OCI-LY3 (cell line): ENCODE results near the gene SARS2.

Experiments
- H2AFZ ChIP-seq: fragments of 200-600, 300-600 bp; shearing (Covaris generic); 2 replicates; pipeline ENCODE4 v1.6.0; 2014; ENCODE audit warnings: antibody characterized with exemption, low read depth, low read length
- H3K27ac ChIP-seq: fragments of 200-600, 300-600 bp; sonication (generic); 2 replicates; pipeline ENCODE4 v1.5.1; 2014; ENCODE audit warnings: mild to moderate bottlenecking, low read length, moderate library complexity, mixed read lengths
- H3K27me3 ChIP-seq: fragments of 200-600, 300-600 bp; sonication (generic); 2 replicates; pipeline ENCODE4 v1.6.1; 2014; ENCODE audit warnings: low read depth, low read length, mixed read lengths
- H3K36me3 ChIP-seq: fragments of 200-600, 300-600 bp; sonication (generic); replicated peaks from 2 replicates; pipeline ENCODE3; 2014; ENCODE audit warnings: low read depth, low read length, mixed read lengths
- H3K4me1 ChIP-seq: fragments of 300-600, 200-600 bp; sonication (generic); 2 replicates; pipeline ENCODE4 v1.6.1; 2014; ENCODE audit warnings: low read length, mixed read lengths
- H3K4me2 ChIP-seq: fragments of 200-600, 300-600 bp; sonication (generic); 2 replicates; pipeline ENCODE4 v1.6.1; 2014; ENCODE audit warnings: low read length, mixed read lengths
- H3K4me3 ChIP-seq: fragments of 300-600, 200-600 bp; sonication (generic); 2 replicates; pipeline ENCODE4 v1.5.1; 2014; ENCODE audit warnings: antibody characterized with exemption, mild to moderate bottlenecking, low read length, moderate library complexity
- H3K79me2 ChIP-seq: fragments of 300-600, 200-600 bp; shearing (Covaris generic); 2 replicates; pipeline ENCODE4 v1.6.1; 2014; ENCODE audit warnings: mild to moderate bottlenecking, low read length, mixed read lengths
- H3K9ac ChIP-seq: fragments of 300-600, 200-600 bp; shearing (Covaris generic); 2 replicates; pipeline ENCODE4 v1.6.0; 2014; ENCODE audit warnings: mild to moderate bottlenecking, low read length, moderate library complexity
- H3K9me3 ChIP-seq: fragments of 200-600, 300-600 bp; shearing (Covaris generic); 2 replicates; pipeline ENCODE4 v1.6.1; 2014; ENCODE audit warnings: low read length, mixed read lengths; ENCODE audit not compliant: insufficient read depth
- H4K20me1 ChIP-seq: fragments of 200-600, 300-600 bp; sonication (generic); 2 replicates; pipeline ENCODE4 v1.6.1; 2016; ENCODE audit warnings: low read length, mixed read lengths; ENCODE audit not compliant: insufficient read depth
- EZH2phosphoT487 ChIP-seq: fragments of 200-600 bp; shearing (Covaris generic); IDR thresholded peaks from 2 replicates; pipeline ENCODE4 v1.6.1; 2018; ENCODE audit warnings: antibody characterized with exemption, mixed run types, low read depth
- TF ChIP-seq, protein P1 (sequence below): fragments of 200-600, 300-600 bp; sonication (generic); IDR thresholded peaks from 2 replicates; pipeline ENCODE4 v1.5.1; 2014; ENCODE audit warnings: antibody characterized with exemption, low read length, low read depth

The SARS2 gene

DNA sequence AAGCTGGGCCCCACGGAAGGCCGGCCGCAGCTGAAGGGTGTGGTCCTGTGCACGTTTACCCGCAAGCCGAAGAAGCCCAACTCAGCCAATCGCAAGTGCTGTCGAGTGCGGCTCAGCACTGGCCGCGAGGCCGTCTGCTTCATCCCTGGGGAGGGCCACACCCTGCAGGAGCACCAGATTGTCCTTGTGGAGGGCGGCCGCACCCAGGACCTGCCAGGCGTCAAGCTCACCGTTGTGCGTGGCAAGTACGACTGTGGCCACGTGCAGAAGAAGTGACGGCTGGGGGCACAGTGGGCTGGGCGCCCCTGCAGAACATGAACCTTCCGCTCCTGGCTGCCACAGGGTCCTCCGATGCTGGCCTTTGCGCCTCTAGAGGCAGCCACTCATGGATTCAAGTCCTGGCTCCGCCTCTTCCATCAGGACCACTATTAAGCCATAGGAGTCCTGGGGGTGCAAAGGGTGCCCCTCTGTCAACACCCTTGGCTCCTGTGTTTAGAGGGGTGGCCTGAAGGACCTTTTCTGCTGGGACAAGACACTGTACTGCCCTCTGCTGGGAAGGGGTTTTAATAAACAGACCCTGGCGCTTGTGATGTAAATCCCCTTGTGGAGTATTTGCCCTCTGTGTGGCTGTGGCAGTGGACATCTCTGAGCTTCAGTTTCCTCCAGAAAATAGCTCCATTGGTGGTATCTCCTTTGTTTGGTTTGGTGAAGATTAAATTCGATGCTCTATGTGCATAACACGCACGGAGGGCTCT, 2.0 kb upstream of the SARS2 start:
- H3K27ac ChIP-seq = no peak overlapping the region
- no peak overlapping the region for H3K4me3 ChIP-seq
- H3K27me3 ChIP-seq = no peaks in the 10 kb centered on the region
- H2AFZ ChIP-seq = no peak overlapping the region
- no peaks in the 10 kb centered on the region for H4K20me1 ChIP-seq
- peaks cover 9% of the 10 kb centered on the region for H3K4me1 ChIP-seq
- H3K79me2 ChIP-seq = peaks cover 48% of the 10 kb centered on the region
- H3K36me3 ChIP-seq = peaks cover 32% of the 10 kb centered on the region
- H3K9me3 ChIP-seq = peaks cover 8% of the 10 kb centered on the region
- TF ChIP-seq EZH2phosphoT487 = no peak
- TF ChIP-seq, protein P1, sequence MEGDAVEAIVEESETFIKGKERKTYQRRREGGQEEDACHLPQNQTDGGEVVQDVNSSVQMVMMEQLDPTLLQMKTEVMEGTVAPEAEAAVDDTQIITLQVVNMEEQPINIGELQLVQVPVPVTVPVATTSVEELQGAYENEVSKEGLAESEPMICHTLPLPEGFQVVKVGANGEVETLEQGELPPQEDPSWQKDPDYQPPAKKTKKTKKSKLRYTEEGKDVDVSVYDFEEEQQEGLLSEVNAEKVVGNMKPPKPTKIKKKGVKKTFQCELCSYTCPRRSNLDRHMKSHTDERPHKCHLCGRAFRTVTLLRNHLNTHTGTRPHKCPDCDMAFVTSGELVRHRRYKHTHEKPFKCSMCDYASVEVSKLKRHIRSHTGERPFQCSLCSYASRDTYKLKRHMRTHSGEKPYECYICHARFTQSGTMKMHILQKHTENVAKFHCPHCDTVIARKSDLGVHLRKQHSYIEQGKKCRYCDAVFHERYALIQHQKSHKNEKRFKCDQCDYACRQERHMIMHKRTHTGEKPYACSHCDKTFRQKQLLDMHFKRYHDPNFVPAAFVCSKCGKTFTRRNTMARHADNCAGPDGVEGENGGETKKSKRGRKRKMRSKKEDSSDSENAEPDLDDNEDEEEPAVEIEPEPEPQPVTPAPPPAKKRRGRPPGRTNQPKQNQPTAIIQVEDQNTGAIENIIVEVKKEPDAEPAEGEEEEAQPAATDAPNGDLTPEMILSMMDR = peak; percentile 54
- H3K4me2 ChIP-seq = 0 out of 2 replicates have a peak overlapping the region, but pooled peaks have one; percentile 82
- H3K9ac ChIP-seq = no peak overlapping the region

DNA sequence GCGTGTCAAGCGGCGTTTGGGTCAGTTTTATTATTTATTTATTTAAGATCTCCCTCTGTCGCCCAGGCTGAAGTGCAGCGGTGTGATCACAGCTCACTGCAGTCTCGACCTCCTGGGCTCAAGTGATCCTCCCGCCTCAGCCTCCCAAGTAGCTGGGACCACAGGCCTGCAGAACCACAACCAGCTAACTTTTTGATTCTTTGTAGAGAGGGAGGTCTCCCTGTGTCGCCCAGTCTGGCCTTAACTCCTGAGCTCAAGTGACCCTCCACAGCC, 894 bp upstream of the SARS2 start:
- peaks cover 9% of the 10 kb centered on the region for H3K4me1 ChIP-seq
- H3K9me3 ChIP-seq = peaks cover 8% of the 10 kb centered on the region
- peak overlapping the region; percentile 82 for H3K4me2 ChIP-seq
- peak overlapping the region; percentile 90 for H3K9ac ChIP-seq
- peaks cover 32% of the 10 kb centered on the region for H3K36me3 ChIP-seq
- H3K27ac ChIP-seq = no peak overlapping the region; the same call in 1 of the 2 replicates
- H3K79me2 ChIP-seq = peaks cover 49% of the 10 kb centered on the region
- no peak for TF ChIP-seq EZH2phosphoT487
- TF ChIP-seq, protein P1 = no peak
- H2AFZ ChIP-seq = no peak overlapping the region
- H3K27me3 ChIP-seq = no peaks in the 10 kb centered on the region
- no peaks in the 10 kb centered on the region for H4K20me1 ChIP-seq
- H3K4me3 ChIP-seq = peak overlapping the region; percentile 91

DNA sequence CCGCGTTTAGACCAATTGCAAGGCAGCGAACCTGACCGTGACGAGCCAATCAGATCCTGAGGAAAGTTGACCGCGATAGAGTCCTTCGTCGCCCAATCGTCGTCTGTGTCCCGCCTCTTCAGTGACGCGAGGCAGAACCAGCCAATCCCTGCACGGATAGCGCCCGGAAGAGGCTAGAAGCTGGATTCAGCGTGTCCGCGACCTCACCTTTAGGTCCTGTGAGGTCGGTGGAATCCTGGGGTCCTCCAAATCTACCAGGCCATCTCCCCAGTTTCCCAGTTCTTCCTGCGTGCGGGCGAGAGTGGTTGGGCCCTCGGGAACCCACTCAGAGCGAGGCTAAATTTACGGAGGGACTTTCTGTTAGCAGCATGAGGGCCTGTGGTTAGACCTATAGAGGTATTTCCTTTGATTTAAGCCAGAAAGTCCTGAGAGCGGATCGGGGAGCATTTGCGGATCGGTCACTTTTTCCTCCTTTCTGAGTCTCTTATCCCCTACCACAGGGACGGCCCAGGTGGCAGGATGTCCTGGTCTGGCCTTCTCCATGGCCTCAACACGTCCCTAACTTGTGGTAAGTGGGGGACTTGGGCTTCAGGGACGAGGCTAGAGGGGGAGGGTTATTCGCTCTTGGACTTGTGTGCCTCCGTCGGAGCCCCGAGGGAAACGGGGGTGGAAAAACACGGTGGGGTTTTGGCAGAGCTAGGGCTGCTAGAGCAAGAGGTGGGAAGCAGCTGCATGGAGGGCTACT, 385 bp upstream of the SARS2 start, which contains the start of gene MRPS12:
Gene MRPS12 (plus strand): TSS at position 169 of the 745 bp plus-strand sequence. CDS start 351 bp downstream, at position 520.
- Histone ChIP-seq H3K27ac (peak within 1 kb of the TSS; percentile 84), H3K9ac (peak within 1 kb of the TSS; percentile 90), H2AFZ (peak within 1 kb of the TSS; percentile 85), H3K36me3 (peaks cover 34% of the 10 kb centered on the region), H3K4me1 (peaks cover 9% of the 10 kb centered on the region), H3K79me2 (peaks cover 49% of the 10 kb centered on the region), H3K4me2 (peak within 1 kb of the TSS; percentile 91), H3K4me3 (peak within 1 kb of the TSS; percentile 91), H3K27me3 (no peaks in the 10 kb centered on the region), H3K9me3 (peaks cover 8% of the 10 kb centered on the region), H4K20me1 (no peaks in the 10 kb centered on the region)
- TF ChIP-seq, protein P1 = no peak
- TF ChIP-seq EZH2phosphoT487 = no peak

DNA sequence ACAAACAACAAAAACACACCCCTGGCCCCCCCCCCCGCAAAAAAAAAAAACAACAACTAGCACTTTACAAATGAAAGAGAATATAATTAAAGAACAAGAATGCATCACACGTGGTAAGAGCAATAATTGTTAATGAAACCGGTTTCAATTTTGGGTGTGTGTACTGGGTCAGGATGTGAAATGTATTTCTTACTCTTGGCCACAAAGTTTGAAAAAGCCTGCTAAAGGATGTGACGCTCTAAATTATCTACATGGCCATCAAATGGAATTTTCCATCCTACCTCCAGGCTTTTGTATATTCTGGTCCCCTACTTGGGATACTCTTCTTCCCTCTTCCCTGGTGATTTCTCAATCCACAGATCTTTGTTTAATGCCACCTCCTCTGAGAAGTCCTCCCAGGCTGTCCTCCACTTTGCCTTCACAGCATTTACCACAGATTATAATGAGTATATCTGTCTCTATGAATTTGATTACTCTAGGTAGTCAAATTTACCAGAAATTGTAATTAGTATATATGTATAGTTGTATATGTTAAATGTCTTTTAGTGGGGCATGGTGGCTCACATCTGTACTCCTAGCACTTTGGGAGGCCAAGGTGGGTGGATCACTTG, 2.1 kb downstream of the SARS2 start:
- H3K4me1 ChIP-seq = peaks cover 9% of the 10 kb centered on the region
- H3K27me3 ChIP-seq = no peaks in the 10 kb centered on the region
- peaks cover 49% of the 10 kb centered on the region for H3K79me2 ChIP-seq
- H2AFZ ChIP-seq = no peak overlapping the region
- H3K4me3 ChIP-seq = no peak overlapping the region
- no peak overlapping the region for H3K27ac ChIP-seq
- TF ChIP-seq, protein P1 = no peak
- TF ChIP-seq EZH2phosphoT487 = no peak
- H3K36me3 ChIP-seq = peaks cover 30% of the 10 kb centered on the region
- H3K9me3 ChIP-seq = no peaks in the 10 kb centered on the region
- H4K20me1 ChIP-seq = no peaks in the 10 kb centered on the region
- no peak overlapping the region for H3K9ac ChIP-seq
- H3K4me2 ChIP-seq = no peak overlapping the region
